HEK293 (cell line): Measurements from ENCODE around the gene THSD4.

ENCODE experiments used
- CTCF ChIA-PET: fragments of 350-600 bp; formaldehyde crosslinking; extraction: SDS; loops from one replicate; lab custom pipeline; 2021; ENCODE audit warnings: antibody characterized with exemption; lab: Yijun Ruan, JAX
- POLR2A ChIA-PET: fragments of 300-600 bp; formaldehyde crosslinking; extraction: SDS; loops from one replicate; lab custom pipeline; 2020; ENCODE audit warnings: antibody characterized with exemption, inconsistent platforms; lab: Yijun Ruan, JAX
- H3K27ac ChIP-seq: fragments of 200-500 bp; sonication (Bioruptor generic); 2 replicates; pipeline ENCODE4 v1.5.1; 2014; ENCODE audit warnings: low read depth, low read length, control low read depth, inconsistent platforms; ENCODE audit errors: extremely low read depth
- H3K36me3 ChIP-seq, 2 experiments: fragments of 200-500 bp in 1 of 2; sonication (Bioruptor generic) in 1 of 2; 1 replicate in 1 of 2; 2 replicates in 1 of 2; pipeline ENCODE4 v1.5.1; 2014 to 2017; ENCODE audit warnings: inconsistent platforms in 2 of 2, low read length in 2 of 2; ENCODE audit not compliant: control insufficient read depth in 2 of 2, insufficient read depth in 1 of 2
- H3K4me1 ChIP-seq: fragments of 200-500 bp; sonication (Bioruptor generic); 2 replicates; pipeline ENCODE4 v1.5.1; 2014; ENCODE audit warnings: mild to moderate bottlenecking, low read length, inconsistent platforms; ENCODE audit not compliant: control insufficient read depth, insufficient read depth
- H3K4me3 ChIP-seq: 2 replicates; pipeline ENCODE4 v1.5.1; 2011; ENCODE audit warnings: low read depth, mild to moderate bottlenecking, control low read depth, low read length, moderate library complexity
- H3K9me3 ChIP-seq: fragments of 200-500 bp; sonication (Bioruptor generic); 2 replicates; pipeline ENCODE4 v1.5.1; 2014; ENCODE audit warnings: low read depth, low read length, inconsistent platforms; ENCODE audit not compliant: control insufficient read depth, insufficient read depth
- KLF1 ChIP-seq: fragments of 450-650 bp; formaldehyde crosslinking; IDR thresholded peaks from 2 replicates; pipeline ENCODE4 v1.5.1; 2016; ENCODE audit warnings: missing biosample characterization, missing genetic modification characterization
- KLF17 ChIP-seq: fragments of 450-650 bp; formaldehyde crosslinking; IDR thresholded peaks from 2 replicates; pipeline ENCODE4 v1.5.1; 2016; ENCODE audit warnings: missing biosample characterization, missing genetic modification characterization
- MEIS1 ChIP-seq: sonication (generic); formaldehyde crosslinking; IDR thresholded peaks from 2 replicates; pipeline ENCODE4 v1.8.1; 2022; ENCODE audit warnings: missing genetic modification reagents, mild to moderate bottlenecking, borderline replicate concordance
- MZF1 ChIP-seq: fragments of 450-650 bp; formaldehyde crosslinking; IDR thresholded peaks from 2 replicates; pipeline ENCODE4 v1.5.1; 2017; ENCODE audit warnings: missing biosample characterization, missing genetic modification characterization, borderline replicate concordance
- PRDM6 ChIP-seq: fragments of 450-650 bp; formaldehyde crosslinking; IDR thresholded peaks from 2 replicates; pipeline ENCODE4 v1.5.1; 2017; ENCODE audit warnings: missing biosample characterization, missing genetic modification characterization
- YY1 ChIP-seq: fragments of 450-650 bp; formaldehyde crosslinking; IDR thresholded peaks from 2 replicates; pipeline ENCODE4 v1.5.1; 2018; ENCODE audit warnings: missing biosample characterization, missing genetic modification characterization
- ZBTB10 ChIP-seq: fragments of 450-650 bp; formaldehyde crosslinking; IDR thresholded peaks from 2 replicates; pipeline ENCODE4 v1.5.1; 2016; ENCODE audit warnings: missing biosample characterization, missing genetic modification characterization
- ZBTB26 ChIP-seq: fragments of 450-650 bp; formaldehyde crosslinking; optimal IDR thresholded peaks from 2 replicates; pipeline ENCODE3; 2016; ENCODE audit warnings: missing biosample characterization, mild to moderate bottlenecking, missing genetic modification characterization
- ZBTB7A ChIP-seq: fragments of 450-650 bp; formaldehyde crosslinking; IDR thresholded peaks from 2 replicates; pipeline ENCODE4 v1.5.1; 2016; ENCODE audit warnings: low read depth, missing biosample characterization, missing genetic modification characterization
- ZNF16 ChIP-seq: fragments of 450-650 bp; formaldehyde crosslinking; IDR thresholded peaks from 2 replicates; pipeline ENCODE4 v1.5.1; 2016; ENCODE audit warnings: low read depth, missing biosample characterization, missing genetic modification characterization
- ZNF174 ChIP-seq: fragments of 450-650 bp; formaldehyde crosslinking; IDR thresholded peaks from 2 replicates; pipeline ENCODE4 v1.5.0; 2017; ENCODE audit warnings: missing biosample characterization, mild to moderate bottlenecking, missing genetic modification characterization
- ZNF2 ChIP-seq: fragments of 450-650 bp; formaldehyde crosslinking; IDR thresholded peaks from 2 replicates; pipeline ENCODE4 v1.5.1; 2016; ENCODE audit warnings: missing biosample characterization, missing genetic modification characterization
- ZNF211 ChIP-seq: fragments of 450-650 bp; formaldehyde crosslinking; IDR thresholded peaks from 2 replicates; pipeline ENCODE4 v1.5.1; 2016; ENCODE audit warnings: low read depth, missing biosample characterization, missing genetic modification characterization
- ZNF223 ChIP-seq: fragments of 450-650 bp; formaldehyde crosslinking; IDR thresholded peaks from 2 replicates; pipeline ENCODE4 v1.5.1; 2016; ENCODE audit warnings: missing biosample characterization, missing genetic modification characterization
- ZNF311 ChIP-seq: fragments of 450-650 bp; formaldehyde crosslinking; IDR thresholded peaks from 2 replicates; pipeline ENCODE4 v1.5.1; 2017; ENCODE audit warnings: missing biosample characterization, missing genetic modification characterization, borderline replicate concordance
- ZNF366 ChIP-seq: fragments of 450-650 bp; formaldehyde crosslinking; conservative IDR thresholded peaks from 2 replicates; pipeline ENCODE4 v1.5.1; 2016; ENCODE audit warnings: missing biosample characterization, missing genetic modification characterization
- ZNF548 ChIP-seq: fragments of 450-650 bp; formaldehyde crosslinking; IDR thresholded peaks from 2 replicates; pipeline ENCODE4 v1.5.1; 2016; ENCODE audit warnings: missing biosample characterization, missing genetic modification characterization
- ZNF645 ChIP-seq: fragments of 450-650 bp; formaldehyde crosslinking; IDR thresholded peaks from 2 replicates; pipeline ENCODE4; 2016; ENCODE audit warnings: missing biosample characterization, missing genetic modification characterization
- ZNF704 ChIP-seq: fragments of 450-650 bp; formaldehyde crosslinking; IDR thresholded peaks from 2 replicates; pipeline ENCODE4 v1.5.1; 2016; ENCODE audit warnings: missing biosample characterization, missing genetic modification characterization
- ZSCAN30 ChIP-seq: fragments of 450-650 bp; IDR thresholded peaks from 2 replicates; pipeline ENCODE4 v1.5.1; 2018; ENCODE audit warnings: missing biosample characterization, mild to moderate bottlenecking, missing genetic modification characterization, moderate library complexity

THSD4 gene

GRCh38 chr15:71753346-71753745 lies 638.1 kb downstream of the THSD4 start:
- H3K27ac ChIP-seq: no peak overlapping the region
- ChIA-PET POLR2A (no interaction called here), CTCF (interaction anchor here (0.5 to 6.1 kb wide), 32 partner anchors 9 to 1526 kb away, joined by 3 to 140 read pairs (median 4); partner anchors contain the start of gene GRAMD2A)
- no peaks in the 10 kb centered on the region for H3K9me3 ChIP-seq
- H3K4me1 ChIP-seq: peaks cover 8% of the 10 kb centered on the region
- no peak for TF ChIP-seq ZNF16
- no peak for TF ChIP-seq ZSCAN30 (tag by site-specific recombination)
- no peak for TF ChIP-seq ZNF366 (tag by site-specific recombination)
- no peak for TF ChIP-seq KLF17
- no peak for TF ChIP-seq ZBTB10 (tag by site-specific recombination)
- no peak for TF ChIP-seq ZNF704 (tag by site-specific recombination)
- TF ChIP-seq ZBTB7A (tag by site-specific recombination): no peak
- TF ChIP-seq PRDM6 (tag by site-specific recombination): no peak
- no peak for TF ChIP-seq ZNF223 (tag by site-specific recombination)
- TF ChIP-seq MZF1: no peak
- TF ChIP-seq MEIS1 (CRISPR knock-in tag): no peak
- TF ChIP-seq KLF1 (tag by site-specific recombination): no peak
- no peak for TF ChIP-seq ZNF645
- no peak for TF ChIP-seq ZNF174 (tag by site-specific recombination)
- TF ChIP-seq ZNF311 (tag by site-specific recombination): no peak
- TF ChIP-seq YY1: no peak
- no peaks in the 10 kb centered on the region for H3K36me3 ChIP-seq
- no peak overlapping the region for H3K4me3 ChIP-seq

- TF ChIP-seq ZNF2: no peak
- TF ChIP-seq ZNF548 (tag by site-specific recombination): no peak
- peak; percentile 97 for TF ChIP-seq ZNF211 (tag by site-specific recombination)
- no peak for TF ChIP-seq ZBTB26
- Histone ChIP-seq H3K4me1 (peaks cover 5% of the 10 kb centered on the region), H3K27ac (no peak overlapping the region), H3K4me3 (no peak overlapping the region), H3K9me3 (no peaks in the 10 kb centered on the region), H3K36me3 (no peaks in the 10 kb centered on the region)
- POLR2A ChIA-PET: no interaction called here
- CTCF ChIA-PET: interaction anchor here (0.6 to 6.1 kb wide), 6 partner anchors 11 to 461 kb away, joined by 3 to 140 read pairs (median 22); no protein-coding TSS in a partner anchor
Observed at GRCh38 chr15:71754660-71755059, 639.4 kb downstream of the THSD4 start.
